HepG2 (cell line): Measurements from ENCODE around the gene NKX1-1. TPM values are rescaled to one million over a fixed set of nuclear protein-coding genes. Genes with fewer than 3 reads are reported as not detected.

Source experiments
- BRF2 ChIP-seq: sonication (generic); formaldehyde crosslinking; IDR thresholded peaks from 2 replicates; pipeline ENCODE4 v1.8.1; 2022; ENCODE audit warnings: mild to moderate bottlenecking, missing genetic modification reagents
- CCDC6 ChIP-seq: sonication (generic); formaldehyde crosslinking; IDR thresholded peaks from 2 replicates; pipeline ENCODE4 v1.8.1; 2022; ENCODE audit warnings: mild to moderate bottlenecking, missing genetic modification reagents, moderate library complexity
- GRHL1 ChIP-seq: sonication (generic); formaldehyde crosslinking; conservative IDR thresholded peaks from 2 replicates; pipeline ENCODE4 v1.8.0; 2022; ENCODE audit warnings: missing genetic modification reagents
- HIC2 ChIP-seq: sonication (generic); formaldehyde crosslinking; IDR thresholded peaks from 2 replicates; pipeline ENCODE4 v1.9.0; 2022; ENCODE audit warnings: low read depth, missing genetic modification reagents
- NFIC ChIP-seq: IDR thresholded peaks from 2 replicates; pipeline ENCODE4 v1.6.1; 2012; ENCODE audit warnings: mild to moderate bottlenecking, low read length, inconsistent platforms
- PAWR ChIP-seq: sonication (generic); formaldehyde crosslinking; IDR thresholded peaks from 2 replicates; pipeline ENCODE4 v1.4.0; 2020; ENCODE audit warnings: missing genetic modification reagents, mild to moderate bottlenecking, borderline replicate concordance
- ZNF282 ChIP-seq: fragments of 450-650 bp; IDR thresholded peaks from 2 replicates; pipeline ENCODE4 v1.6.1; 2018; ENCODE audit not compliant: partially characterized antibody
- ZNF318 ChIP-seq: sonication (generic); formaldehyde crosslinking; IDR thresholded peaks from 2 replicates; pipeline ENCODE4 v1.4.0; 2020; ENCODE audit warnings: mild to moderate bottlenecking, missing genetic modification reagents
- ZNF510 ChIP-seq: sonication (generic); formaldehyde crosslinking; IDR thresholded peaks from 2 replicates; pipeline ENCODE4 v1.4.0; 2020; ENCODE audit warnings: low read depth, mild to moderate bottlenecking, missing genetic modification reagents
- ZNF552 ChIP-seq: sonication (generic); formaldehyde crosslinking; IDR thresholded peaks from 2 replicates; pipeline ENCODE4 v1.9.0; 2022; ENCODE audit warnings: missing genetic modification reagents, mild to moderate bottlenecking, borderline replicate concordance
- ZNF670 ChIP-seq: sonication (generic); formaldehyde crosslinking; IDR thresholded peaks from 2 replicates; pipeline ENCODE4 v1.8.0; 2022; ENCODE audit warnings: mild to moderate bottlenecking, missing genetic modification reagents, borderline replicate concordance
- ZSCAN20 ChIP-seq: sonication (generic); formaldehyde crosslinking; IDR thresholded peaks from 2 replicates; pipeline ENCODE4 v1.4.0; 2020; ENCODE audit warnings: missing genetic modification reagents, mild to moderate bottlenecking, borderline replicate concordance
- polyA plus RNA-seq, 8 experiments: library from polyadenylated mRNA; depleted of rRNA in 3 of 8; stranded (reverse) in 7 of 8; unstranded in 1 of 8; fragments of >200 nt; fragmentation: Illumina TruSeq in 4 of 8; extraction: Trizol in 4 of 8; gene quantifications; 2 replicates each; pipeline versions ENCODE4 v1.2.1 to v1.2.3, GENCODE V29; 2011 to 2016; ENCODE audit warnings: low read depth in 4 of 8, missing spikeins in 1 of 8, mixed read lengths in 1 of 8; ENCODE audit not compliant: insufficient read depth in 1 of 8
- total RNA-seq, 5 experiments: library from RNA; depleted of rRNA; stranded (reverse); fragments of >200 nt; fragmentation: Illumina TruSeq; extraction: Trizol; gene quantifications; 2 replicates each; pipeline ENCODE4 v1.2.3, GENCODE V29; 2016; ENCODE audit warnings: low read depth in 1 of 5
- TF ChIP-seq, protein P1 (sequence below): sonication (generic); formaldehyde crosslinking; IDR thresholded peaks from 2 replicates; pipeline ENCODE4 v1.4.0; 2020; ENCODE audit warnings: missing genetic modification reagents

NKX1-1 gene
- total and polyA plus RNA-seq, 2 of the 13 experiments (the other 11 are each of a cell fraction or from before 2014, with no cell fraction given), result not detected

DNA sequence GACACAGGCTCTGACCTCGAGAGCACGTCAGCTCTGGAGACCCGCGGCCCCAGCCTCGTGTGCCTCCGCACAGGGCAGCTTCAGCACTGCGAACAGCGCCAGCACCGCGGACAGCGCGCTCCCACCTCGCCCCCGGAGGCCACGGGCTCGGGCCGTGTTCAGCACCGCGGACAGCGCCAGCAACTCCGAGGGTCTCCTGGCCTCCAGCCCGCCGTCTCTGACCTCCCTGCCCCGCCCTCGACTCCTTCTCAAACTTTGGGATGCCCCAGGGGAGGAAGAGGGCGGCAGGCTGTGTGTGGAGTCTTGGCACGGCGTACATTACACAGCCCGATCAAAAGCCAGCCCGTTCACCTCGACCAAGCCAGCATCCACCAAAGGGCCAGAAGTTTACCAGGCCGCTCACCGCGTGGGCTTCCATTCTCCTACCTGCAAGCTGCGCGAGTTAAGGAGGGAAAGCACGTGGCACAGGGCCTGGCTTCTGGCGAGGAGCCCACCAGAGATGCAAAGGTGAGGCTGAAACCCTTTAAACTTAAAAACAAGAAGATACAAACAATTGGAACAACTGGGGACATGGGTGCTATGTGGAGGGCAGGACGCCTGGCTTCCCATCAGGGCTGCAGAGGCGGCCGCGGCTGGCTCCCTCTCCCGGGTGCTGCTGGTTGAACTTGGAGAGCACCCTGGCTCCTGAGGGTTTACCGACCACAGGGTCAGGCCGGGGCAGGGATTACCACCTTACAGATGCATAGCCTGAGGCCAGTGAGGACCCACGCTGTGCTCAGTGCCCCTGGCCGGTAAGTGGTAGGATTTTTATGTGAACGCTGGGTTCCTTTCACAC lies 4.5 kb upstream of the NKX1-1 start (continued):
- TF ChIP-seq, protein P1, sequence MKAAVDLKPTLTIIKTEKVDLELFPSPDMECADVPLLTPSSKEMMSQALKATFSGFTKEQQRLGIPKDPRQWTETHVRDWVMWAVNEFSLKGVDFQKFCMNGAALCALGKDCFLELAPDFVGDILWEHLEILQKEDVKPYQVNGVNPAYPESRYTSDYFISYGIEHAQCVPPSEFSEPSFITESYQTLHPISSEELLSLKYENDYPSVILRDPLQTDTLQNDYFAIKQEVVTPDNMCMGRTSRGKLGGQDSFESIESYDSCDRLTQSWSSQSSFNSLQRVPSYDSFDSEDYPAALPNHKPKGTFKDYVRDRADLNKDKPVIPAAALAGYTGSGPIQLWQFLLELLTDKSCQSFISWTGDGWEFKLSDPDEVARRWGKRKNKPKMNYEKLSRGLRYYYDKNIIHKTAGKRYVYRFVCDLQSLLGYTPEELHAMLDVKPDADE (CRISPR knock-in tag), result peak; percentile 100
- TF ChIP-seq ZNF552 (CRISPR knock-in tag) (peak; percentile 100), NFIC (no peak), ZNF510 (CRISPR knock-in tag) (peak; percentile 100), ZSCAN20 (CRISPR knock-in tag) (peak; percentile 100), ZNF318 (CRISPR knock-in tag) (peak; percentile 100), ZNF282 (no peak), CCDC6 (peak; percentile 100), BRF2 (peak; percentile 99), PAWR (CRISPR knock-in tag) (peak; percentile 100), HIC2 (peak; percentile 96), ZNF670 (peak; percentile 100), GRHL1 (CRISPR knock-in tag) (peak; percentile 97)
